ENCODE results near the gene IL6. TPM values are rescaled to one million over a fixed set of nuclear protein-coding genes. Genes with fewer than 3 reads are reported as not detected.

The IL6 gene
- total and polyA plus RNA-seq, 9 of the 15 experiments (the other 6 are each of a cell fraction or from before 2014, with no cell fraction given): 0.76 to 2.9 (median 1.5) TPM

DNA sequence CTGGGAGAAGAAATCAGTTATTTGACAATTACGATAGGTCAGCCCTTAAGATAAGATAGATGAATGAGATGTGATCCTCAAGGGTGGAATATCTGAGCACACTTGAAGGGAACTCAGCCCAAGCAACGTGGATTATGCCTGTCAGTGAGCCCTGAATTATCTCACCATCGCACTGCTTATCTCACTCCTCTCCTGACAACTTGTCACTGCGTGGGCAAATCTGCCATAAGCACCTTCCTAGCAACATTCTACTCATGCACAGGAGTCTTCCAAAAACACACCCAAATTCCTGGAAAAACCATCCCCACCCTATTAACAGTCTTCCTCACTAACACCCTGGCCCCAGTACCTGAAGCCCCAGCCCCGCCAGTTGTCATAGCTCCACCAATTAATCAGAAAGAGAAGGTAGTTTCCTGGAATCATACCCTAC lies 46.5 kb upstream of the IL6 start:
- Histone ChIP-seq H3K79me2 (ENCODE audit: control insufficient read depth, insufficient read depth, low read length) (peaks cover 31% of the 10 kb centered on the region; the same call in 2 of the 3 replicates), H3K36me3 (ENCODE audit: control insufficient read depth, insufficient read depth, low read length) (peaks cover 7% of the 10 kb centered on the region; the same call in 2 of the 3 replicates), H2AFZ (ENCODE audit: low read depth, low read length) (no peak overlapping the region; the same call in 1 of the 2 replicates), H3K27ac (ENCODE audit: extremely low read depth, low read depth, low read length) (peak overlapping the region; percentile 85), H4K20me1 (replicated peaks; ENCODE audit: control insufficient read depth, insufficient read depth, low read length) (no peaks in the 10 kb centered on the region), H3K4me1 (replicated peaks in 1 of 2; ENCODE audit: control insufficient read depth in 2 of 2, insufficient read depth in 2 of 2, low read length in 2 of 2) (peaks cover 12 to 78% of the 10 kb centered on the region in 2 experiments), H3K9ac (ENCODE audit: insufficient read depth in 1 of 2, low read depth in 2 of 2, low read length in 2 of 2) (peak overlapping the region in 1 of 2 experiments; percentile 1; a peak in 2 of 4 replicates), H3K4me3 (no peak overlapping the region), H3K9me3 (replicated peaks; ENCODE audit: control insufficient read depth, insufficient read depth, low read depth, low read length) (no peaks in the 10 kb centered on the region), H3K4me2 (ENCODE audit: insufficient read depth, low read length) (peak overlapping the region; percentile 44), H3K9me1 (ENCODE audit: control insufficient read depth, insufficient read depth, low read length) (no peaks in the 10 kb centered on the region), H3K27me3 (ENCODE audit: control insufficient read depth in 2 of 2, insufficient read depth in 2 of 2, low read length in 2 of 2) (no peaks in the 10 kb centered on the region)
- in situ Hi-C loops (cut with MboI) (no loop called here), intact Hi-C loops (cut with micrococcal nuclease) (loop anchor here (2.0 to 5.0 kb wide), 3 partner anchors 14 to 118 kb away; partner anchors contain the start of gene IL6)
- ATAC-seq: peak; percentile 26
- ChIA-PET CTCF (ENCODE audit: low intra/inter-chr PET ratio) (interaction anchor here (1.4 kb wide), 1 partner anchor 14 kb away, joined by 3 read pairs; no protein-coding TSS in a partner anchor), POLR2A (interaction anchor here (0.6 to 2.2 kb wide), 6 partner anchors 9 to 54 kb away, joined by 3 to 22 read pairs (median 3); no protein-coding TSS in a partner anchor)
- FAIRE-seq: peak; percentile 71
- no TSS peak for BruUV-seq (replicated peaks)
- peak; percentile 46 to 87 (median 55) for DNase-seq (ENCODE audit: extremely low read depth in 1 of 4, low spot score in 3 of 4)
- WGBS (ENCODE audit: insufficient coverage, low coverage, missing lambda C conversion rate): 2% methylated on average over 5 of the region's 5 CpGs
- TF ChIP-seq NEUROD1 (IDR thresholded peaks at IDR 0.05; ENCODE audit: borderline replicate concordance, low read depth, low read length, partially characterized antibody) (peak; percentile 58), ELF4 (CRISPR knock-in tag; IDR thresholded peaks at IDR 0.05) (no peak; the same call in 1 of the 2 replicates), EP300 (IDR thresholded peaks at IDR 0.05; ENCODE audit: low read length) (peak; percentile 90), NFE2 (IDR thresholded peaks at IDR 0.05; ENCODE audit: low read depth) (peak; percentile 35; the same call in 1 of the 2 replicates), BRCA1 (IDR thresholded peaks at IDR 0.05) (no peak), BRCA1 (CRISPR knock-in tag; IDR thresholded peaks at IDR 0.05) (no peak), RCOR1 (IDR thresholded peaks at IDR 0.05; ENCODE audit: borderline replicate concordance in 1 of 2, low read depth in 2 of 2, low read length in 2 of 2) (peak in 1 of 2 experiments; percentile 77; a peak in 1 of 4 replicates), TEAD1 (CRISPR knock-in tag; IDR thresholded peaks at IDR 0.05) (peak in 1 of 2 experiments; percentile 77; a peak in 2 of 4 replicates), STAT5A (IDR thresholded peaks at IDR 0.05; ENCODE audit: borderline replicate concordance, low read length) (peak; percentile 65), DMBX1 (CRISPR knock-in tag; IDR thresholded peaks at IDR 0.05; ENCODE audit: borderline replicate concordance) (peak; percentile 95), RB1 (IDR thresholded peaks at IDR 0.05; ENCODE audit: low read depth) (0 out of 2 replicates have a peak, but pooled peaks have one; percentile 36), ESRRA (IDR thresholded peaks at IDR 0.05; ENCODE audit: borderline replicate concordance, low read depth) (peak; percentile 72; the same call in 1 of the 2 replicates), ETS2 (tag; IDR thresholded peaks at IDR 0.05; ENCODE audit: borderline replicate concordance, poor library complexity, severe bottlenecking) (no peak), SMARCA4 (IDR thresholded peaks at IDR 0.05) (peak; percentile 87), NCOR1 (IDR thresholded peaks at IDR 0.05) (peak; percentile 67), MECOM (CRISPR knock-in tag; IDR thresholded peaks at IDR 0.05) (0 out of 2 replicates have a peak, but pooled peaks have one; percentile 13), TARDBP (IDR thresholded peaks at IDR 0.05) (no peak)
- TF ChIP-seq, protein P1, sequence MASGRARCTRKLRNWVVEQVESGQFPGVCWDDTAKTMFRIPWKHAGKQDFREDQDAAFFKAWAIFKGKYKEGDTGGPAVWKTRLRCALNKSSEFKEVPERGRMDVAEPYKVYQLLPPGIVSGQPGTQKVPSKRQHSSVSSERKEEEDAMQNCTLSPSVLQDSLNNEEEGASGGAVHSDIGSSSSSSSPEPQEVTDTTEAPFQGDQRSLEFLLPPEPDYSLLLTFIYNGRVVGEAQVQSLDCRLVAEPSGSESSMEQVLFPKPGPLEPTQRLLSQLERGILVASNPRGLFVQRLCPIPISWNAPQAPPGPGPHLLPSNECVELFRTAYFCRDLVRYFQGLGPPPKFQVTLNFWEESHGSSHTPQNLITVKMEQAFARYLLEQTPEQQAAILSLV (tag; IDR thresholded peaks at IDR 0.05): no peak
- TF ChIP-seq, protein P2, sequence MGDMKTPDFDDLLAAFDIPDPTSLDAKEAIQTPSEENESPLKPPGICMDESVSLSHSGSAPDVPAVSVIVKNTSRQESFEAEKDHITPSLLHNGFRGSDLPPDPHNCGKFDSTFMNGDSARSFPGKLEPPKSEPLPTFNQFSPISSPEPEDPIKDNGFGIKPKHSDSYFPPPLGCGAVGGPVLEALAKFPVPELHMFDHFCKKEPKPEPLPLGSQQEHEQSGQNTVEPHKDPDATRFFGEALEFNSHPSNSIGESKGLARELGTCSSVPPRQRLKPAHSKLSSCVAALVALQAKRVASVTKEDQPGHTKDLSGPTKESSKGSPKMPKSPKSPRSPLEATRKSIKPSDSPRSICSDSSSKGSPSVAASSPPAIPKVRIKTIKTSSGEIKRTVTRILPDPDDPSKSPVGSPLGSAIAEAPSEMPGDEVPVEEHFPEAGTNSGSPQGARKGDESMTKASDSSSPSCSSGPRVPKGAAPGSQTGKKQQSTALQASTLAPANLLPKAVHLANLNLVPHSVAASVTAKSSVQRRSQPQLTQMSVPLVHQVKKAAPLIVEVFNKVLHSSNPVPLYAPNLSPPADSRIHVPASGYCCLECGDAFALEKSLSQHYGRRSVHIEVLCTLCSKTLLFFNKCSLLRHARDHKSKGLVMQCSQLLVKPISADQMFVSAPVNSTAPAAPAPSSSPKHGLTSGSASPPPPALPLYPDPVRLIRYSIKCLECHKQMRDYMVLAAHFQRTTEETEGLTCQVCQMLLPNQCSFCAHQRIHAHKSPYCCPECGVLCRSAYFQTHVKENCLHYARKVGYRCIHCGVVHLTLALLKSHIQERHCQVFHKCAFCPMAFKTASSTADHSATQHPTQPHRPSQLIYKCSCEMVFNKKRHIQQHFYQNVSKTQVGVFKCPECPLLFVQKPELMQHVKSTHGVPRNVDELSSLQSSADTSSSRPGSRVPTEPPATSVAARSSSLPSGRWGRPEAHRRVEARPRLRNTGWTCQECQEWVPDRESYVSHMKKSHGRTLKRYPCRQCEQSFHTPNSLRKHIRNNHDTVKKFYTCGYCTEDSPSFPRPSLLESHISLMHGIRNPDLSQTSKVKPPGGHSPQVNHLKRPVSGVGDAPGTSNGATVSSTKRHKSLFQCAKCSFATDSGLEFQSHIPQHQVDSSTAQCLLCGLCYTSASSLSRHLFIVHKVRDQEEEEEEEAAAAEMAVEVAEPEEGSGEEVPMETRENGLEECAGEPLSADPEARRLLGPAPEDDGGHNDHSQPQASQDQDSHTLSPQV (IDR thresholded peaks at IDR 0.05): peak; percentile 42; the same call in 1 of the 2 replicates
